Activated CD4-positive, alpha-beta T cell treated with anti-CD3 and anti-CD28 coated beads for 48 hours (primary cell): ENCODE results near the gene CTDNEP1.
A peak's percentile ranks its signal among the peaks of the same experiment; 100 is the strongest.

Source experiments
- DNase-seq: peaks from one replicate; pipeline ENCODE4 v3.0.0-alpha.2; 2020

Gene CTDNEP1

DNA sequence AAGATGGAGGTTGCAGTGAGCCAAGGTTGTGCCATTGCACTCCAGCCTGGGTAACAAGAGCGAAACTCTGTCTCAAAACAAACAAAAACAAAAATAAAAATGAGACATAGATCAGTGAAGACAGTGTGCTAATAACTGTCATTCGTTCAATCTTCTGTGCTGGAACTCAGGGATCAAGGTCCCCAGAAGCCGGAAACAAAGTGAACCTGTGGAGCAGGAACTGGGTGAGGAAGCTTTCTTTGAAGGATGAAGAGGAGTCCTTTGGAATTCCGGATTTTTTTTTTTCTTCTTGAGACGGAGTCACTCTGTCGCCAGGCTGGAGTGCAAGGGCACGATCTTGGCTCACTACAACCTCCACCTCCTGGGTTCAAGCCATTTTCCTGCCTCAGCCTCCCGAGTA, 27.9 kb upstream of the CTDNEP1 start:
- no peak for DNase-seq

DNA sequence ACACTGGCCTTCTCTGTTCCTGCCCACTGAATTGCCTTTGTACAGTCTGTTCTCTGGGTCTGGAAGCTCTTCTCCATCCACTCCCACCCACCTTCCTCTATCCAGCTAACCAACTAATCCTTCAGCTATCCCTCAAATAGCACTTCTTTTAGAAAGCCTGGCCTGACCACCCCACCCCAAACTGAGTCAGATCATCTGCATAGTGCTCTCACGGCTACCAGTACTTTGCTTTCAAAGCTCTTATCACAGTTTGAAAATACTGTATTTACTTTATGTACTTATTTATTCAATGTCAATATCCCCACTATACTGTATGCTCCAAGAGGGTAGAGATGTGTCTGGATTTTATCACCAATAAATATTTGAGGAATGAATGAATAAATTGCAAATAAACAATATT, 15.2 kb upstream of the CTDNEP1 start:
- DNase-seq = no peak

DNA sequence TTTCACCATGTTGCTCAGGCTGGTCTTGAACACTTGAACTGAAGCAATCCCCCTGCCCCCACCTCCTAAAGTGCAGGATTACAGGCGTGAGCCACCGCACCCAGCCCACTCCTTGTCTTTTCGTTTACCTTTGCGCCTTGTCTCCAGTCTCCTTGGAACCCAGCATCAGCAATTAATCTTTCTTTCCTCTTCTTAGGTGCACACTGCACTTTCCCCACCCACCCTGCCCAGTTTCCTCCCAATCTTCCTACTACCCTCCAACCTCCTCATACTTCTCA, 12.2 kb upstream of the CTDNEP1 start:
- no peak for DNase-seq

DNA sequence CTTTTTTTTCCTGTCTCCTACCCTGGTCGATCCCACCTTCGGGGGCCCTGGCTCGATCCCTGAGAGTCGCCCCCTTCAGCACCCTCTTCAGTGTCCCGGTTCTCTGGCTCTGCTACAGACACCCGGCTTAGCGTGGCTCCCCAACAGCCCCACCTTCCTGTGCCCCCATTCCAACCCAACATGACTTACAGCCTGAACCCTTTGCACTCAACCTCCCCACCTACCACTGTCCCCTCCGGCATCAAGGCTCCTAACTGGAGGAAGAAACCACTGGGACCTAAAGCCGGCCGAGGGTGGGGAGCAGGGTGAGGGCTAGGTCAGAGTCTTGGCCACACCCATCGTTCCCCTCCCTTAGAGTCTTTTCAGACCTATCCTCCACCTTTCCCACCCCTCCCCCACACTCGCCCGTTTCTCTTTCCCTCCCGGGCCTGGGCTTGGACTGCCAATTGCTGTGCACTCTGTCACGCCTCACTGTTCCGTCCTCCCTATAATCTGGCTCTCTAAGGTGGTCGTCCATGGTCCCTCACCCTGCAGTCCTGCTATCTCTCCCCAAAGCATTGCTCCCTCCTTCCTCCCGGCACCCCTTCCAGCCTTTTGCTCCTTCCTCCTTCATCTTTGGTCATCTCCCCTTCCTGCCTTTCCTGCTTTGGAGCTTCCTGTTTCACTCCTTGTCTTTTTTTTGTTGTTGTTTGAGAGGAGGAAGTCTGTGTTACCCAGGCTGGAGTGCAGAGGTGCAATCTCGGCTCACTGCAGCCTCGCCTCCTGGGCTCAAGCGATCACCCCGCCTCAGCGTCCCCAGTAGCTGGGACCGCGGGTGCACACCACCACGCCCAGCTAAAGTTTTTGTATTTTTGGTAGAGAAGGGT, 11.6 kb upstream of the CTDNEP1 start:
- DNase-seq = peak; percentile 34

DNA sequence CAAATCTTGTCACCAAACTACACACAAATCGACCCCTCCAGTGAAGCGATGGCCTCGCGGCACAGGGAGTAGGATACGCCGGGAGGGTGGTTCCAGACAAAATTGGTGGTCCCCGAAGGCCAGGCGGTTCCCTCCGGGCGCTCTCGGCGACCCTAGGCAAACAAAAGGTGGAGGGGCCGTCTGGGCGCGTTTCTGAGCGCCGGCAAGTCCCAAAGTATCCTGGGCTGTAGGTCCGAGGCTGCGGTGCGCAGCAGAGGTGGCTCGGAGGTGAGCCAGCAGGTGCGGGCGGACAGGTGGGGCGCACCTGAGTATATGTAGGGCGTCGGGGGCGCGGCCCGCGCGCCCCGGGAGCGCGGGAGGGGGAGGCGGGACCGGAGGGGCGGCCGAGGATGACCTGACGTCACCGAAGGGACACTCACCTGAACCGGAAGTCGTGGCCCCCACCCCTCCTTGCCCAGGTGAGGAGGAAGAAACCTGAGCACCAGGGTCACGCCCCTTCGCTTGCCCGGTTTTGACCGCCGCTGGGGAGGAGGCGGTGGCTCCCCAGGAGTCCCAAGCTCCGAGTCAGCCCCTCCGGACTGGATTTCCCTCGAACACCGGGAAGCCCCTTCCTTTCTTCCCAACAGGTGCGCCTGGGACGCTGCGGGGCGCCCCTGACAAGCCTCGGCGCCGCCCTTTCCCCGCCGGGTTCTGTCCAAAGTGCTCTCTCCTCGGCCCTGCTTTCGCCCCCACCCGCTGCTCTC, 10.8 kb upstream of the CTDNEP1 start, which contains the start of gene CLDN7:
TSS of gene CLDN7 (minus strand) at position 287 of the 743 bp plus-strand sequence. CDS start 435 bp downstream, outside the sequence.
- no peak for DNase-seq

GRCh38 chr17:7261379-7262191, 10.1 kb upstream of the CTDNEP1 start:
- DNase-seq = no peak

DNA sequence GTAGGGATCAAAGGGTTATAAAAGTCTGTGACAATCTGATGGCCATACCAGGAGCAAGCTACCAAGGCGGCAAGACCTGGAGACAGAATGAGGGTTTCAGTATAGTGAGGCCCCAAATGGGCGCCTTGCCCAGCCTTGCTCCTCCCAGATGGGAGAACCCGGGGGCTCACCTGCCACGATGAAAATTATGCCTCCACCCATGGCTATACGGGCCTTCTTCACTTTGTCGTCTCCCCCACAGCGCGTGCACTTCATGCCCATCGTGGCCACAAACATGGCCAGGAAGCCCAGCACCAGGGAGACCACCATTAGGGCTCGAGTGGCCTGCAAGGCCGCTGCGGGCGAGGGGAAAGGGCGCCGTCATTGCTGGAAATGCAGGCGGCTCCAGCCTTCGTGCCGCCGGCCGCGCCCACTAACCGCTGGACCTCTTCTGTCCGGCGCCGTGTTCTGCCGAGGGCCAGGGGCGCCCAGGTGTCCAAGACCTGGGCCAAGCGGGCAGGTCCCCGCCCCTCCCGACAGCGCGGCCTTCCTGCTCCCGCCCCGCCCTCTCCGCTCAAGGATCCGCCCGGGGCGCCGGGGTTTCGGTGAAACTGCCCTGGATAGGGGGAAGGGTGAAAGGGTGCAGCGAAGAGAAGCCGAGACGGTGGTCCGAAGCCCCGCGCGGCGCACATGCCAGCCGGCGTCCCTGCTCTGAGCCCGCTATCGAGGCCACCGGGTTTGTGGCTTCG, 9.3 kb upstream of the CTDNEP1 start:
- DNase-seq = peak; percentile 34

- DNase-seq = no peak
These were observed 8.6 kb upstream of the CTDNEP1 start for GRCh38 chr17:7260151-7260550.

- DNase-seq = no peak
These were observed 8.0 kb upstream of the CTDNEP1 start for GRCh38 chr17:7259555-7259889.

- DNase-seq = peak; percentile 38
These were observed 7.4 kb upstream of the CTDNEP1 start for GRCh38 chr17:7258731-7259554.

DNA sequence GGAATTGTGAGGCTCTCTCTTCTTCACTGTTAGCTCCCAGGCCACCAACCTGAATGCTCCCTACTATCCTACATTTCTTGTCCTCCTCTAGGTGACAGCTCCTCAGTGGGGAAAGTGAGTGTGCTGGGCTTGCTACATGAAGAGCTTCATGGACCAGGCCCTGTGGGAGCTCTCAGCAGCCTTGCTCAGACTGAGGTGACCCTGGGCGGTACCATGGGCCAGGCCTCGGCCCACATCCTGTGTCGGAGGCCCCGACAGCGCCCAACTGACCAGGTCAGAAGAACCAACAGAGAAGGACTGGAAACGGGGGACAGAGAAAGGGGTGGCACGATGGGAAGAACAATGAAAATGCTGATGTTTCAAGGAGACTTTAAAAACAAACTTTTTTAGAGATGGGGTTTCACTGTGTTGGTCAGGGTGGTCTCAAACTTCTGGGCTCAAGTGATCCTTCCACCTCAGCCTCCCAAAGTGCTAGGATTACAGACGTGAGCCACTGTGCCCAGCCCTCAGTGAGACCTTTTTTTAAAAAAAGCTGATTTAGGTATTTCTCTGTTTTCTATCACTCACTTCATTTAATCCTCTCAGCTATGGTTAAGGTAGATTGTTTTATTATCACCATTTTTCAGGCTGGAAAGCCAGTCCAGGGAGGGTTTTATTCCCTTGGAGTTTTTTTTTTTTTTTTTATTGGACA, 5.4 kb upstream of the CTDNEP1 start:
- DNase-seq = no peak

GRCh38 chr17:7254511-7254910, 3.0 kb upstream of the CTDNEP1 start:
- no peak for DNase-seq

GRCh38 chr17:7253082-7253481, 1.5 kb upstream of the CTDNEP1 start:
- DNase-seq = no peak

- DNase-seq = peak; percentile 94
These were observed 876 bp upstream of the CTDNEP1 start, which contains the start of gene ELP5 for GRCh38 chr17:7252176-7253043. ELP5 (plus strand) TSS chr17:7252215; CDS start chr17:7252551, 336 bp downstream.

- DNase-seq = no peak
These were observed 573 bp downstream of the CTDNEP1 start for GRCh38 chr17:7250695-7251627.

GRCh38 chr17:7249830-7250229, 1.7 kb downstream of the CTDNEP1 start:
- DNase-seq = no peak

- no peak for DNase-seq
These were observed 2.3 kb downstream of the CTDNEP1 start for GRCh38 chr17:7249214-7249613.

- DNase-seq = no peak
These were observed 2.7 kb downstream of the CTDNEP1 start for GRCh38 chr17:7248796-7249195.

- no peak for DNase-seq
These were observed 4.8 kb downstream of the CTDNEP1 start for GRCh38 chr17:7246779-7247178.
